GM10266 (cell line): ENCODE measurements around the gene SHE.
A peak's percentile ranks its signal among the peaks of the same experiment; 100 is the strongest.
"Not testable (repeated sequence)": the region's sequence is repeated elsewhere in the genome, so short reads cannot be mapped to it uniquely, and the experiment has no call there.

ENCODE experiments used
- DNase-seq: peaks from one replicate; pipeline ENCODE4 v3.0.0; 2012; ENCODE audit errors: extremely low spot score
- CTCF ChIP-seq: IDR thresholded peaks from 2 replicates; pipeline ENCODE4 v1.5.1; 2012; ENCODE audit warnings: mild to moderate bottlenecking, low read depth; ENCODE audit not compliant: control insufficient read depth, insufficient read depth; ENCODE audit errors: missing control alignments

SHE gene

GRCh38 chr1:154546264-154547063 is 44.3 kb upstream of the SHE start:
- DNase-seq: peak; percentile 84

GRCh38 chr1:154541231-154541630 is 39.0 kb upstream of the SHE start:
- no peak for TF ChIP-seq CTCF
- no peak for DNase-seq

More at GRCh38 chr1:154546264-154547063, 44.3 kb upstream of the SHE start:
- peak; percentile 84 for TF ChIP-seq CTCF

GRCh38 chr1:154539486-154540483 is 37.6 kb upstream of the SHE start:
- no peak for TF ChIP-seq CTCF

GRCh38 chr1:154536570-154536969 is 34.4 kb upstream of the SHE start:
- no peak for DNase-seq
- no peak for TF ChIP-seq CTCF

More at GRCh38 chr1:154539486-154540483, 37.6 kb upstream of the SHE start:
- DNase-seq: no peak

- TF ChIP-seq CTCF: peak; percentile 39
- DNase-seq: no peak
Measured at GRCh38 chr1:154533952-154534844, 32.0 kb upstream of the SHE start.

GRCh38 chr1:154531950-154532349 is 29.7 kb upstream of the SHE start:
- DNase-seq: not testable (repeated sequence)

- DNase-seq: no peak
- TF ChIP-seq CTCF: no peak
Measured at GRCh38 chr1:154529308-154529707, 27.1 kb upstream of the SHE start.
